ENCODE data around the gene PFDN6. TPM values are rescaled to one million over a fixed set of nuclear protein-coding genes. Genes with fewer than 3 reads are reported as not detected.
A peak's percentile ranks its signal among the peaks of the same experiment; 100 is the strongest.
"Not testable (repeated sequence)": the region's sequence is repeated elsewhere in the genome, so short reads cannot be mapped to it uniquely, and the experiment has no call there.

PFDN6 gene
- total and polyA plus RNA-seq, 8 donors: 9.7 to 119 (median 19.0) TPM

DNA sequence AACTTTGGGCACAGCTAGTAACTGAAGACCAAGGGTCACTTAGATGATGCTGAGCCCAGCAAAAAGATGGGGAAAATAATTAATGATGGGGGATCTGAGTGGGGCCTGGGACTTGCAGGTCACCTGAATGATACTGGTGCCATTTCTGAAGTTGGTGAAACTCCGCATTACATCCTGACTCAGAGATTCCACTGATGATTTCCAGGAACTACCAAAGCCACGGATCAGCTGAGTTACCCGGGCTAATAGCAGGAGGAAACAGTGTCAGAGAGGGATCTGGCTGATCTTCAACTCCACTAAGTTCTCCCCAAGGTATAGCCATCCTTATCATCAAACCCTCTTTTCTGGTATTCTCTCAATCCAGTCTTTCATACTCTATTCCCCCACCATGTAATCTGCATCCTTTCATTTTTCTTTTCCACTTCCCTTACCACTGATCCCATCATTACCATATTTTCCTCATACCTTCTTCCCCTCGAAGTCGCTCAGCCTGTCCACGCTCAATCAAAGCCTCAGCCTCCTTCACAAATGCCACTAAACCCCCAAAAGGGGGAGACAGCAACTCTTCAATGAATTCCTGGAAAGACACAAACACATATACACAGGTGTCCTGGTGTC is 37.9 kb upstream of the PFDN6 start:
- H3K9me3 ChIP-seq: no peaks in the 10 kb centered on the region
- DNase-seq (no peak), FAIRE-seq (no peak), ATAC-seq (no peak)
- H3K27me3 ChIP-seq: no peaks in the 10 kb centered on the region
- H3K4me1 ChIP-seq: peaks cover 0 to 6% (median 0%) of the 10 kb centered on the region in 3 donors
- TF ChIP-seq, protein P1, sequence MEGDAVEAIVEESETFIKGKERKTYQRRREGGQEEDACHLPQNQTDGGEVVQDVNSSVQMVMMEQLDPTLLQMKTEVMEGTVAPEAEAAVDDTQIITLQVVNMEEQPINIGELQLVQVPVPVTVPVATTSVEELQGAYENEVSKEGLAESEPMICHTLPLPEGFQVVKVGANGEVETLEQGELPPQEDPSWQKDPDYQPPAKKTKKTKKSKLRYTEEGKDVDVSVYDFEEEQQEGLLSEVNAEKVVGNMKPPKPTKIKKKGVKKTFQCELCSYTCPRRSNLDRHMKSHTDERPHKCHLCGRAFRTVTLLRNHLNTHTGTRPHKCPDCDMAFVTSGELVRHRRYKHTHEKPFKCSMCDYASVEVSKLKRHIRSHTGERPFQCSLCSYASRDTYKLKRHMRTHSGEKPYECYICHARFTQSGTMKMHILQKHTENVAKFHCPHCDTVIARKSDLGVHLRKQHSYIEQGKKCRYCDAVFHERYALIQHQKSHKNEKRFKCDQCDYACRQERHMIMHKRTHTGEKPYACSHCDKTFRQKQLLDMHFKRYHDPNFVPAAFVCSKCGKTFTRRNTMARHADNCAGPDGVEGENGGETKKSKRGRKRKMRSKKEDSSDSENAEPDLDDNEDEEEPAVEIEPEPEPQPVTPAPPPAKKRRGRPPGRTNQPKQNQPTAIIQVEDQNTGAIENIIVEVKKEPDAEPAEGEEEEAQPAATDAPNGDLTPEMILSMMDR (IDR thresholded peaks at IDR 0.05): no peak
- H3K36me3 ChIP-seq: peaks cover 0 to 5% (median 0%) of the 10 kb centered on the region in 3 donors
- H3K27ac ChIP-seq: no peak overlapping the region
- no peak overlapping the region for H3K4me3 ChIP-seq
- intact Hi-C loops (cut with DNase I): no loop called here
- WGBS, 2 donors: 81 to 88% methylated on average over 6 of the region's 6 CpGs

GRCh38 chr6:33252759-33253158 is 36.6 kb upstream of the PFDN6 start:
- no peaks in the 10 kb centered on the region for H3K9me3 ChIP-seq
- no peak for FAIRE-seq
- intact Hi-C loops (cut with DNase I): no loop called here

GRCh38 chr6:33254591-33254990 is 34.8 kb upstream of the PFDN6 start:
- TF ChIP-seq, protein P1 (IDR thresholded peaks at IDR 0.05): no peak
- 91 to 95% methylated on average over 4 of the region's 4 CpGs for WGBS, 2 donors
- intact Hi-C loops (cut with DNase I): no loop called here
- FAIRE-seq: no peak
- no peak overlapping the region for H3K27ac ChIP-seq
- no peaks in the 10 kb centered on the region for H3K27me3 ChIP-seq
- no peak overlapping the region for H3K4me3 ChIP-seq
- no peaks in the 10 kb centered on the region for H3K9me3 ChIP-seq
- DNase-seq: no peak
- no peak for ATAC-seq
- H3K4me1 ChIP-seq: peaks cover 0 to 6% (median 0%) of the 10 kb centered on the region in 3 donors
- H3K36me3 ChIP-seq: peaks cover 0 to 9% (median 5%) of the 10 kb centered on the region in 3 donors

More at GRCh38 chr6:33252759-33253158, 36.6 kb upstream of the PFDN6 start:
- no peak for ATAC-seq
- DNase-seq: no peak
- H3K4me3 ChIP-seq: no peak overlapping the region
- no peaks in the 10 kb centered on the region for H3K27me3 ChIP-seq
- H3K36me3 ChIP-seq: peaks cover 0 to 9% (median 5%) of the 10 kb centered on the region in 3 donors
- TF ChIP-seq, protein P1 (IDR thresholded peaks at IDR 0.05): no peak
- H3K4me1 ChIP-seq: peaks cover 0 to 6% (median 0%) of the 10 kb centered on the region in 3 donors
- H3K27ac ChIP-seq: no peak overlapping the region

DNA sequence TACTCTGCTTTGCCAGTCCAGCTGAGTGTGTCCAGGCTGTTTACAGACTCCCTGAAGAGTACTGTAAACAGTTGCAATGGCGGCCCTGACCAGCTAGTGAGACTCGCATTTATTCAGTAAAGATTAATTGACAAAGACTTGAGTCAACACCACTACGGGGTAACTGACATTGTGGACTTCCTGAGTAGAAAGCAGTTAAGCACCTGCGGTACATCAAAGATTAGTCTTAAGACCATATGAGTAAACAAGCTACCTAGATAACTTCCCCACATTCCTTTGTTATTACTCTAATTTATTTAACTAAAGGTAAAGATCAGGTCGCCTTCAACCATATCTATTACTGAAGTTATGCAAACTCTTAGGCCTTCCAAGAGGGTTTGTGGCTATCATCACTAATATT is 30.4 kb upstream of the PFDN6 start:
- TF ChIP-seq, protein P1 (IDR thresholded peaks at IDR 0.05): no peak
- ATAC-seq (peak in 1 of 4 donors; percentile 15), DNase-seq (no peak), FAIRE-seq (no peak)
- H3K4me3 ChIP-seq: no peak overlapping the region
- H3K27me3 ChIP-seq: no peaks in the 10 kb centered on the region
- 59% methylated on average over 5 of the region's 5 CpGs for WGBS, 2 donors
- no peaks in the 10 kb centered on the region for H3K9me3 ChIP-seq
- intact Hi-C loops (cut with DNase I): no loop called here
- no peak overlapping the region for H3K27ac ChIP-seq
- peaks cover 0 to 9% (median 7%) of the 10 kb centered on the region in 3 donors for H3K36me3 ChIP-seq
- no peaks in the 10 kb centered on the region for H3K4me1 ChIP-seq

- peaks cover 0 to 25% (median 13%) of the 10 kb centered on the region in 3 donors for H3K36me3 ChIP-seq
- H3K9me3 ChIP-seq; H3K27ac ChIP-seq; H3K4me1 ChIP-seq; ATAC-seq; intact Hi-C loops (cut with DNase I); FAIRE-seq; H3K4me3 ChIP-seq; DNase-seq; H3K27me3 ChIP-seq: not testable (repeated sequence)
- 89 to 93% methylated on average over 3 of the region's 3 CpGs for WGBS, 2 donors
Observed at GRCh38 chr6:33262490-33262889, 26.9 kb upstream of the PFDN6 start.

Measured in pancreas (tissue), 10 donors.